DMS114 treated with DMSO at 0.1 percent for 48 hours (cell line): ENCODE results near the gene JCAD.
A peak's percentile ranks its signal among the peaks of the same experiment; 100 is the strongest.
"Not testable (repeated sequence)": the region's sequence is repeated elsewhere in the genome, so short reads cannot be mapped to it uniquely, and the experiment has no call there.

Experiments used
- DNase-seq: peaks from one replicate; lab custom pipeline; 2025; ENCODE audit not compliant: unreplicated experiment; lab: John Stamatoyannopoulos, UW

Gene JCAD

DNA sequence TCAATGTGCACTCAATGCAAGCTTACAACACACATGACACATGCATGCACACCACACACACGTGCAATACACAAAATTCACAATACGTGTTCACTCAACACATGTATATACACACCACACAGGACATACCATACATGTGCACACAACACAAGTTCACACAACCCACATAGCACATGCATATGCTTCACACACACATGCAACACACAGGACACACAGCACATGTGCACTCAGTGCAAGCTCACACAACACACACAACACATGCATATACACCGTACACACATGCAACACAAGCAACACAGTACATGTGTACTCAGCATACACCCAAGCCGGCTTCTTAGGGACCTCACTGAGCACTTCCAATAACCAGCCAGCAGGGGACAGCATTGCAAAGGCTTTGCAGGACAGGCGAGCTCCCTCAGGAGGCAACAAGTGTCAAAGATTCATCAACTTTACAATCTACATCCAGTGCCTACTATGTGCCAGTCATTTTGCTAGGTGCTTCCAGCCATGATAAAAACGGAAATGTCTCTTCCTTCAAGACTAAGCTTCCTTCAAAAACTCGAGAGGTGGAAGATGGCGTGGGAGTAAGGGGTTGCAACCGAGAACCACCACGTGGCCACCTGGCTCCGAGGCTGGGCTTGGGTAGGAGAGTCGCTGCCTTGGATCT, 61.1 kb downstream of the JCAD start:
- peak; percentile 73 for DNase-seq

- DNase-seq = no peak
These were observed 64.6 kb downstream of the JCAD start for GRCh38 chr10:29994811-29995210.

DNA sequence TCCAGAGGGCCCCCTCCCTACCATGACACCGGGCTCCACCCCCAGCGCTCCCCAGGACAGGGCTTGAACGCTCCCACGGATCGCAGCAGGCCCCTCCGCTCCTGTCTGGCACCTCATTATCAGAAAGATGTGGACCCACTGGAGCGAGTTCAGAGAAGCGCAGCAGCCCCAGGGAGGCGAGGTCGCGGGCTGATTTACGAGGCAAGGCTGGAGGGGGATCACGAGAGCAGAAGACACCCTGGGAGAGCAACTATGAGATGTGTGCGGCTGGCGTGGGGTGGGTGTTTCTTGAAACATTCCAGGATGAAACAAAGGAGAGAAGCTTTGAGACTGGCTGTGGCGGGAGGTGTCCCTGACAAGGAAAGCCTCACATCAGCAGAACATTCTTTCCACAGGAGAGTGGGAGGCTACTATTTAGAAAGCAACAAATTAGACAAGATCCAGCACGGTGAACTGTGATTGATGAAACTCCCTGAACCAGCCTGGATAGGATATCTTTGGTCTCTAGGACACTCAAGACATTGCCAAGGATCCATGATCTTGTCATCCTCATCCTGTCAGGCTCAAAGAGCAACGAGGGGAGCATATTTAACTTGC, 66.0 kb downstream of the JCAD start:
- DNase-seq = no peak

GRCh38 chr10:29992914-29993313, 66.5 kb downstream of the JCAD start:
- DNase-seq = no peak

DNA sequence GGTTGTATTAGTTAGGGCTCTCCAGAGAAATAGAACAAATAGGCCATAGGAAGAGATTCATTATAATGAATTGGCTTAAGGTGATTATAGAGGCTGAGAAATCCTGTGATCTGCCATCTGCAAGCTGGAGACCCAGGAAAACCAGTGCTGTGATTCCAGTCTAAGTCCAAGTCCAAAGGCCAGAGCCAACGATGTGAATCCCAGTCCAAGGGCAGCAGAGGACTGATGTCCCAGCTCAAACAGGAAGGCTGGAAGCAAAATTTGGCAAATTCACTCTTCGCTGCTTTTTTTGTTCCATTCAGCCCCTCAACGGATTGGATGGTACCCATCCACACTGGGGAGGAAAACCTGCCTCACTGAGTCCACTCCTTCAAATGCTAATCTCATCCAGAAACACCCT, 68.0 kb downstream of the JCAD start:
- no peak for DNase-seq

- DNase-seq = no peak
These were observed 71.9 kb downstream of the JCAD start for GRCh38 chr10:29987471-29987870.

DNA sequence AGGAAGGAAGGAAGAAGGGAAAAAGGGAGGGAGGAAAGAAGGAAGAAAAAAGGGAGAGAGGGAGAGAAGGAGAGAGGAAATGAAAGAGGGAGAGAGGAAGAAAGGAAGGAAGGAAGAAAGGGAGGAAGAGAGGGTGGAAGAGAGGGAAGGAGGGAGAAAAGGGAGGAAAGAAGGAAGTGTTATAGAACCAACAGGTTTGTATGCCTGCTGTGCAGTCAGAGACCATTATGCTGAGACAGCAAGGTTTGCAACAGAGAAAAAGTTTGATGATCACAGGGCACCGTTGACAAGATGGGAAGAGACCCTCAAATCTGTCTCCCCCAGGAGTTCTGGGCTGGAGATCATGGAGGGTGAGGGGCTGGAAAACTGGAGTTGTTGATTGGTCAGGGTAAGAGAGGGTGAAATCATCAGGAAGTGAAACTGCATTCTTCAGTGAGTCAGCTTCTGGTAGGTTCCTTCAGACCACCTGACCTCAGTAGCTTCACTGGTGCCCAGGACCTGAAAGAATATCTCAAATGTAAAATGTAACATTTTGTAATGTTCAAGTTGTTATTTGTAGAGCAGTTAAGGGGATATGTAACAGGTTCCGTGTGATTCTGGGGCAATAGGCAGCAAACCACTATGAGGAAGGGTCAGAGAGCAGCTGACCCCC, 76.3 kb downstream of the JCAD start:
- DNase-seq = no peak

DNA sequence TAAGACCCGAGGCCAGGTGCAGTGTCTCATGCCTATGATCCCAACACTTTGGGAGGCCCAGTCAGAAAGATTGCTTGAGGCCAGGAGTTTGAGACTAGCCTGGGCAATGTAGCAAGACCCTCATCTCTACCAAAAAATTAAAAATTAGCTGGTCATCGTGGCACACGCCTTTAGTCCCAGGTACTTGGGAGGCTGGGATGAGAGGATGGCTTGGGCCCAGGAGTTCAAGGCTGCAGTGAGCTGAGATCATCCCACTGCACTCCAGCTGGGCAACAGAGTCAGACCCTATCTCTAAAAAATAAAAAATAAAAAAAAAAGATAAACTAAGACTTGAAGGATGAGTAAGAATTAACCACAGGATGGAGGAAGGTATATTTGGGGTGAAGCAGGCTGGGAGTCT, 77.9 kb downstream of the JCAD start:
- no peak for DNase-seq

DNA sequence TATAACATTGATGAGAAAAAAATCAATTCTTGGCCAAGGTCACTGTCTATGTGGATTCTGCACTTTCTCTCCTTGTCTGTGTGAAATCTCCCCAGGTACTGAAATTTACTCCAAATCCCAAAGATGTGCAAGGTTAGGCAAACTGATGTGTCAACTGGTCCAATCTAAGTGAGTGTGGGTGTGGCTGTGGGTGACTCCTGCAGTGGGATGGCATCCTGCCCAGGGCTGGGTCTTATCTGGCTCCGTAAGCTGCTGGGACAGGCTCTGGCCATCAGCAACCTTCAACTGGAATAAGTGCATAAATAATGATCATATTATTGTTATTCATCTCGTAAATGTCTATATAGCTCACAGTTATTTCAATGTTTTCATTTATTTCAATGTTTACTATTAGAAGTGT, 79.3 kb downstream of the JCAD start:
- DNase-seq = no peak

GRCh38 chr10:29979421-29979779, 80.0 kb downstream of the JCAD start:
- DNase-seq = not testable (repeated sequence)

DNA sequence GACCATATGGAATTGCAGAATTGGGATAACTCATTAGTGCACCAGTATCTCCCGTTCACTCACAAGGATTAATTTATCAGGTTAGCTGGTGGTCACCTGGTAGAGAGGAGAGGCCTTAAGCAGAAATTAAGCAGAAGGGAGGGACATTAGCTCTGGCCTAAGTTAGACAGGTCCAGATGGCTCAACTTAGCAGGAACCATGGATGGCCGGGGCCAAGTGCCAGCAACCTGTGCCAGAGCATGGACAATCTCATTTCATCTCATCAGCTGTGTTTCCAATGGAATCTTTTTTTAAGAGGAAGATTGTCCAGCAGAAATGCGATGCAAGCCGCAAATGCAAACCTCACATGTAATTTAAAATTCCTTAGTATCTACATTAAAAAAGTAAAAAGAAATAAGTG, 82.2 kb downstream of the JCAD start:
- DNase-seq = no peak

DNA sequence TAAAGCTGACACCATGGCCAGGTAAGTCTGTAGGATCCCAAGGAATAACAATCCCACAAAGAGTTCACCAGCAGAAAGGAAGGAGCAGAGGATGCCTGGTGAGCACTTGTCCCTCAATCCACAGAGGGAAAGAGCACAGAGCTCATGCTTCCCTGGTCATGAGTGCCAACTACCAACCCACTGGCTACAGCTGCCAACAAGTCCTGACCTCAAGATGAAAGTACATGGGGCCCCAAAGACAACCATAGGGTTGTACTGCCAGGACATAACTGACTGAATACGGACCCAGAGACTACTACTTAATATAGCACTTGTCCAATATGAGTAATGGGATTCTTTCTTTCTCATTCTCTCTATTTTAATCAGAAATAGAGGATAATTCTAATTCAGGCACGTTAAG, 83.3 kb downstream of the JCAD start:
- DNase-seq = no peak

- DNase-seq = no peak
These were observed 84.6 kb downstream of the JCAD start for GRCh38 chr10:29974773-29975172.

DNA sequence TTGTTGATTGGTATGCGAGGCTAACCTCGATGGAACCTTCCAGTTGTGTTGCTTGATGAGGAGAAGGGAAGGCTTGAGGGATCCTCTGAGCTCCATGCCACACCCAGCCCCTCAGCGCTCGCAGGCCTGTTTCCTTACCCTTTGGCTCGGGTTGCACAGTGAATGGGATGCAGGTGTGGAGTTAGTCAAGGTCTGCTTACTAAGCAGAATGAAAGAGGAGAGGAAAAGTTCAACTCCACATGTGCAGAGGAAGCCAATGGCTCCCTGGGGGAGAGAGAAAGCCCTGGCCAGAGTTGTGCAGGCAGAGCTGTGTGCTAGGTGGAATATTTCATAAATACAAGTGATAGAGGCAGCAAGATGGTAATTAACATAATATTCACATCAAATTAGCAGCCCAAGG, 85.5 kb downstream of the JCAD start:
- no peak for DNase-seq

GRCh38 chr10:29970576-29970975, 88.8 kb downstream of the JCAD start:
- no peak for DNase-seq

GRCh38 chr10:29970012-29970396, 89.4 kb downstream of the JCAD start:
- no peak for DNase-seq

DNA sequence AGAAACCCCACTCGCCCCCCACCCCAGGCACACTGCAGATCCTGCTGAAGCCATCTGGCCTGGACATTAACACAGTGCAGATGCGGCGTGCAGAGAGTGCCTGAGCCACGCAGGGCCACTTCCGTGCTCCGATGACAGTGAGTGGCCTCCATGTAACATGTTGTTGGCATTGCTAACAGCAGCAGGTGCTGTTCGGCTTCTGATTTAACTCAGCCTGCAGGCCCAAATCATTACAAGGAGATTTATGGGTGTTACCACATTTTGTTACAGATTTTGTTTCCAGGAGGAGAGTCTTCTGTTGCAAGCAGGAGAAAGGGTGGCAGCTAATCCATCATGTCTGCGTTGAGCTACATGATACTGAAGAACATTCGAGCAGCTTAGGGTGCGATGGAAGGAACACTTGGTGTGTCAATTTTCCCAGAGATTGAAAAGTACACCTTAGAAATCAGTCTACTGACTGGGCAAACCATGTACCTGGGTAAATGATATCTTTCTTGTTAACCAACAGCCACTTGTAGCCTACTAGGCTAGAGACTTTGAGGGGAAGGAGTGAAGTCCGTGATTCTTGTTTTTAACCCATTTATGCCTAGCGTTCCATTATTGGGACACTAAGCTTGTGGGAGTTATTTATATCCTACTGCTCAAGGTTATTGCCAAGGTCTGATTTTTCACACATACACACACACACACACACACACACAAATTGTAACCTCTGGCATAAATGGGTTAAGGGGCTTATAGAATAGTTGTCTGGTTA, 90.0 kb downstream of the JCAD start:
- DNase-seq = no peak

- no peak for DNase-seq
These were observed 90.8 kb downstream of the JCAD start for GRCh38 chr10:29968585-29968984.

- DNase-seq = no peak
These were observed 93.1 kb downstream of the JCAD start for GRCh38 chr10:29966269-29966668.
